Dendritic cell treated with granulocyte-macrophage colony-stimulating factor and Interleukin-4, amounts not matched to agents 40 ng/mL and 50 ng/mL, for 4 days (primary cell): ENCODE data around the gene NHSL2.

Experiments
- H3K27ac Mint-ChIP-seq: one replicate; pipeline ENCODE4 v1.8.0; 2022; ENCODE audit warnings: mild to moderate bottlenecking, mixed read lengths
- H3K27me3 Mint-ChIP-seq: one replicate; pipeline ENCODE4 v1.8.0; 2022; ENCODE audit warnings: mild to moderate bottlenecking, mixed read lengths
- H3K36me3 Mint-ChIP-seq: one replicate; pipeline ENCODE4 v1.8.0; 2022; ENCODE audit warnings: low read depth, mixed read lengths
- H3K4me1 Mint-ChIP-seq: one replicate; pipeline ENCODE4 v1.8.0; 2022; ENCODE audit warnings: low read depth, mixed read lengths
- H3K4me3 Mint-ChIP-seq: one replicate; pipeline ENCODE4 v1.8.0; 2022; ENCODE audit warnings: mild to moderate bottlenecking, moderate library complexity, mixed read lengths
- H3K9me3 Mint-ChIP-seq: one replicate; pipeline ENCODE4 v1.8.0; 2022; ENCODE audit warnings: mixed read lengths
- intact Hi-C: fragments of 100-400 bp; cut with micrococcal nuclease; formaldehyde crosslinking; loops from one replicate; pipeline ENCODE4 v1.15.0; 2022

Gene NHSL2

GRCh38 chrX:72081605-72082320 is 171.1 kb downstream of the NHSL2 start:
- H3K36me3 Mint-ChIP-seq, result no peaks in the 10 kb centered on the region
- intact Hi-C loops, result no loop called here
- no peaks in the 10 kb centered on the region for H3K9me3 Mint-ChIP-seq
- H3K4me1 Mint-ChIP-seq, result peaks cover 40% of the 10 kb centered on the region
- H3K4me3 Mint-ChIP-seq, result no peak overlapping the region
- peak overlapping the region; percentile 25 for H3K27ac Mint-ChIP-seq
- no peaks in the 10 kb centered on the region for H3K27me3 Mint-ChIP-seq

- H3K4me1 Mint-ChIP-seq, result peaks cover 38% of the 10 kb centered on the region
- no peaks in the 10 kb centered on the region for H3K36me3 Mint-ChIP-seq
- intact Hi-C loops, result no loop called here
- H3K27me3 Mint-ChIP-seq, result no peaks in the 10 kb centered on the region
- H3K4me3 Mint-ChIP-seq, result no peak overlapping the region
- H3K27ac Mint-ChIP-seq, result no peak overlapping the region
- no peaks in the 10 kb centered on the region for H3K9me3 Mint-ChIP-seq
These were observed 172.6 kb downstream of the NHSL2 start for GRCh38 chrX:72083291-72083690.

- Mint-ChIP-seq H3K36me3 (no peaks in the 10 kb centered on the region), H3K4me3 (no peak overlapping the region), H3K9me3 (no peaks in the 10 kb centered on the region), H3K27ac (no peak overlapping the region), H3K27me3 (no peaks in the 10 kb centered on the region), H3K4me1 (peaks cover 30% of the 10 kb centered on the region)
- intact Hi-C loops, result no loop called here
These were observed 173.5 kb downstream of the NHSL2 start for GRCh38 chrX:72084114-72084513.

- Mint-ChIP-seq H3K27ac (no peak overlapping the region), H3K27me3 (no peaks in the 10 kb centered on the region), H3K36me3 (no peaks in the 10 kb centered on the region), H3K4me1 (peaks cover 9% of the 10 kb centered on the region), H3K9me3 (no peaks in the 10 kb centered on the region), H3K4me3 (no peak overlapping the region)
- intact Hi-C loops, result no loop called here
These were observed 176.3 kb downstream of the NHSL2 start for GRCh38 chrX:72086995-72087394.

- Mint-ChIP-seq H3K27me3 (no peaks in the 10 kb centered on the region), H3K27ac (no peak overlapping the region), H3K9me3 (no peaks in the 10 kb centered on the region), H3K4me1 (peaks cover 6% of the 10 kb centered on the region), H3K4me3 (no peak overlapping the region), H3K36me3 (no peaks in the 10 kb centered on the region)
- intact Hi-C loops, result no loop called here
These were observed 178.1 kb downstream of the NHSL2 start for GRCh38 chrX:72088761-72089160.

- H3K36me3 Mint-ChIP-seq, result no peaks in the 10 kb centered on the region
- H3K4me3 Mint-ChIP-seq, result no peak overlapping the region
- H3K9me3 Mint-ChIP-seq, result no peaks in the 10 kb centered on the region
- no peaks in the 10 kb centered on the region for H3K27me3 Mint-ChIP-seq
- intact Hi-C loops, result no loop called here
- no peak overlapping the region for H3K27ac Mint-ChIP-seq
- H3K4me1 Mint-ChIP-seq, result peaks cover 6% of the 10 kb centered on the region
These were observed 178.6 kb downstream of the NHSL2 start for GRCh38 chrX:72089254-72089653.

DNA sequence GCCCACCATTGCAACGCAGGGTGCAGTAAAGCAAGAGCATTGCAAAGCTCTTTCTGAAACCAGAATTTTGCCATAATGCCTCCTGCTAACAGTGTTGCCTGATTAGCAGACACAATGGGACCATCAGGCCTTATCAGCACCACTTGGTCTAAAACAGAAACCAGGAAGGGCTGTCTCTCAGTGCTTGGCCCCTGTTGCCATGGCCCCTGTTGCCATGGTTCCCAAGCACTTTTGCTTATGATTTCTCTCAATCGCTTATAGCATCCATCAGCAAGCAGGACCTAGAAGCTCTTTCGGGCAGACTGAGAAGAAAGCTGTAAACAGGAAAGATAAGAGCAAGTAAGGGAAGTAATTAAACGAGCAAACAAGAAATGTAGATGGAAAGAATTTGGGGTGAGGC is 184.2 kb downstream of the NHSL2 start:
- Mint-ChIP-seq H3K27me3 (no peaks in the 10 kb centered on the region), H3K27ac (no peak overlapping the region)

GRCh38 chrX:72095370-72095769 is 184.7 kb downstream of the NHSL2 start:
- H3K4me1 Mint-ChIP-seq, result peaks cover 36% of the 10 kb centered on the region
- H3K4me3 Mint-ChIP-seq, result no peak overlapping the region
- H3K9me3 Mint-ChIP-seq, result no peaks in the 10 kb centered on the region
- intact Hi-C loops, result no loop called here
- H3K36me3 Mint-ChIP-seq, result no peaks in the 10 kb centered on the region
- H3K27me3 Mint-ChIP-seq, result no peaks in the 10 kb centered on the region
- H3K27ac Mint-ChIP-seq, result no peak overlapping the region

More for the DNA sequence above, 184.2 kb downstream of the NHSL2 start:
- intact Hi-C loops, result no loop called here
- Mint-ChIP-seq H3K4me1 (peaks cover 31% of the 10 kb centered on the region), H3K9me3 (no peaks in the 10 kb centered on the region), H3K36me3 (no peaks in the 10 kb centered on the region), H3K4me3 (no peak overlapping the region)

DNA sequence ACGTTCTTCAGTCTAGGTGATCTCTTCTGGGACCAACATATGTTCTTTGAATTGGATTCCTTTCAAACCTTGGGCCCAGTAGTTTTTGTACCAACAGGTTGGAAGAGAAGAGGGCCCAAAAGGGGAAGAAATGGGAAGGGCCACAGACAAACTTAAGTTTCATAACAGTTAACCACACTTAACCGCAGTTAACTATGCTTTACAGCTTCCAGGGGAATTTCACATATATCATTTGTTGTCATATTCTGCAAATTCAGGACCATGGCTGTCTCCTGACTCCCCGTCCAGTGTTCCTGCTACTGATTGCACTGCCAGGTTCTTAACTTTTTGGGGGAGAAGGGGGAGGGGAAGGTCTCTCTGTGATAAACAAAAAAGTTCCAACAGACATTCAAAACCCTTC is 186.5 kb downstream of the NHSL2 start:
- no peaks in the 10 kb centered on the region for H3K36me3 Mint-ChIP-seq
- H3K4me3 Mint-ChIP-seq, result no peak overlapping the region
- H3K9me3 Mint-ChIP-seq, result no peaks in the 10 kb centered on the region
- no peaks in the 10 kb centered on the region for H3K27me3 Mint-ChIP-seq
- intact Hi-C loops, result no loop called here
- H3K27ac Mint-ChIP-seq, result peak overlapping the region; percentile 88
- H3K4me1 Mint-ChIP-seq, result peaks cover 51% of the 10 kb centered on the region

DNA sequence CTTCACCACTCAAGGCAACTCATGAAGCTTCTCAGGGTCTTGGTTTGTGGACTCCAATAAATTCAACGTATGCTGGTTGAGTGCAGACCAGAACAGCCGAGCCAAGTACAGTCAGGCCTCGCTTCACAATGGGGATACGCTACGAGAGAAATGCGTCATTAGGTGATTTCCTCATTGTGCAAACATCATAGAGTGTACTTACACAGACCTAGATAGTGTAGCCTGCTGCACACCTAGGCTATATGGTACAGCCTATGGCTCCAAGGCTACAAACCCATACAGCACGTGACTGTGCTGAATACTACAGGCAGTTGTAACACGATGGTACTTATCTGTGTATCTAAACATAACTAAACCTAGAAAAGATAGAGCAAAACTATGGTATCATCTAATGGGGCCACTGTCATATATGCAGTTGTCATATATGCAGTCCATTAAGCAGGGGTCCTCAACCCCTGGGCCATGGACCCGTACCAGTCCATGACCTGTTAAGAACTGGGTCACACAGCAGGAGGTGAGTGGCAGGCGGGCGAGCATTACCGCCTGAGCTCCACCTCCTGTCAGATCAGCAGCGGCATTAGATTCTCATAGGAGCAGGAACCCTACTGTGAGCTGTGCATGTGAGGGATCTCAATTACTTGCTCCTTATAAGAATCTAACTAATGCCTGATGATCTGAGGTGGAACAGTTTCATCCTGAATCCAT is 189.6 kb downstream of the NHSL2 start:
- Mint-ChIP-seq H3K4me3 (no peak overlapping the region), H3K36me3 (no peaks in the 10 kb centered on the region), H3K9me3 (no peaks in the 10 kb centered on the region), H3K27me3 (no peaks in the 10 kb centered on the region), H3K27ac (peak overlapping the region; percentile 93), H3K4me1 (peaks cover 55% of the 10 kb centered on the region)
- intact Hi-C loops, result no loop called here

GRCh38 chrX:72100824-72101351 is 190.2 kb downstream of the NHSL2 start:
- H3K27me3 Mint-ChIP-seq, result no peaks in the 10 kb centered on the region

DNA sequence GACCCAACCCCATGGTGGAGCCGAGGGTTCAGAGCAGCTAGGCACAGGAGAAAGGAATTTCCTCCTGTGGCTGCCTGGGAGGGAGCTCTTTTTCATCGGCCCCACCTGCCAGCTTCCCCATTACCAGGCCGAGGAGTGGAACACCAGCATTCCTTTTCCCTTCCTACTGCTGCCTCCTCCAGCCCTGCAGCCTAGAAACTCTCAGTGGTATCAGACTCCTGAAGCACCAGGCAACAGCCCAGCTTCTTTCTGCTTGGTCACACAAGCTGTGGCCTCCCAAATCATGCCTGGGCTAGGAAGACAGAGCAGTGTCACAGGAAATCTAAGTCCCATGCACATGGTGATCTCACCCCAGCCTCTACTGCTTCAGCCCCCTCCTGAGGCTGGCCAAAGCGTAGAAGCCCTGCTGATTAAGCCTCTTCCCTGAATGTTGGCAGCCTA is 191.0 kb downstream of the NHSL2 start:
- H3K4me1 Mint-ChIP-seq, result peaks cover 50% of the 10 kb centered on the region
- H3K27me3 Mint-ChIP-seq, result no peaks in the 10 kb centered on the region
- H3K9me3 Mint-ChIP-seq, result no peaks in the 10 kb centered on the region
- H3K36me3 Mint-ChIP-seq, result no peaks in the 10 kb centered on the region
- intact Hi-C loops, result no loop called here
- peak overlapping the region; percentile 79 for H3K4me3 Mint-ChIP-seq
- peak overlapping the region; percentile 93 for H3K27ac Mint-ChIP-seq

More at GRCh38 chrX:72100824-72101351, 190.2 kb downstream of the NHSL2 start:
- peak overlapping the region; percentile 93 for H3K27ac Mint-ChIP-seq
- intact Hi-C loops, result no loop called here
- H3K9me3 Mint-ChIP-seq, result no peaks in the 10 kb centered on the region
- H3K36me3 Mint-ChIP-seq, result no peaks in the 10 kb centered on the region
- peaks cover 54% of the 10 kb centered on the region for H3K4me1 Mint-ChIP-seq
- peak overlapping the region; percentile 79 for H3K4me3 Mint-ChIP-seq

DNA sequence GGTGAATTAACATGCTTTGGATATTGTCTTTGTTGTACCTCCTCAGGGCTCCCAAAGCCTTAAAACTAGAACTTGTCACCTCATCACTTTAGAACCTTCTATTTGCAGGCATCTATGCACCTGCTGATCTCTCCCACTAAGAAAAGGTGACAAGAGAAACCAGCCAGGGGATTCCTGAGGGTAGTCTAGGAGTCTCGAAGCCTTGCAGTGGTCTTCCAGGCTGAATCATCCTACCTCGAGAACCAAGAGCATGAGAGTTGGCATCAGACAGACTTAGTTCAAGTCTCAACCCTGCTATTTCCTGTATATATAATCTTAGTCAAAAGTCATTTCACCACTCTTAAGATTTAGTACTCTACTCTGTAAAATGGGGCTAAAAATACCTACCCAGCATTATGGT is 191.5 kb downstream of the NHSL2 start:
- Mint-ChIP-seq H3K36me3 (no peaks in the 10 kb centered on the region), H3K27ac (peak overlapping the region; percentile 93), H3K27me3 (no peaks in the 10 kb centered on the region), H3K4me1 (peaks cover 46% of the 10 kb centered on the region), H3K4me3 (peak overlapping the region; percentile 79), H3K9me3 (no peaks in the 10 kb centered on the region)
- intact Hi-C loops, result no loop called here

DNA sequence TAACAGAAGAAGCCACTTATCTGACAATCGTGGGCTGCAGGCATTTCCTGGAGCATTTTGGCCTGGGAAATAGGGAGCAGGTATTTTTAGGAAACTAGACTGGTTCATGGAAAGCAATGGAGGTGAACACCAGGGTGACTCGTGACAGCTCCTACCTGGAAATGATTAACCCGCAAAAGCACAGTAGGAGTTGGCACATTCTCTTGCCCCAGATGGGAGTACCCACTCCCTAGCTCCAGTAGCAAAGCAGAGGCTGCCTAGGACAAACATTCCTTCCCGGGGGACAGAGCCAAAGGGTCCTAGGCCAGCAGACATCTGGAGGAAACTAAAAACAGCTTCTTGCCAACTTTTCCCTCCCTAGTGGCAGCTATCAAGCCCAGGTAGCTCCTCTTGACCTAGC is 192.1 kb downstream of the NHSL2 start:
- peaks cover 46% of the 10 kb centered on the region for H3K4me1 Mint-ChIP-seq
- no peaks in the 10 kb centered on the region for H3K27me3 Mint-ChIP-seq
- no peak overlapping the region for H3K27ac Mint-ChIP-seq
- H3K36me3 Mint-ChIP-seq, result peaks cover 3% of the 10 kb centered on the region
- H3K9me3 Mint-ChIP-seq, result no peaks in the 10 kb centered on the region
- intact Hi-C loops, result no loop called here
- H3K4me3 Mint-ChIP-seq, result no peak overlapping the region
